IMR-90 (cell line): ENCODE results near the gene SLC5A3. TPM values are rescaled to one million over a fixed set of nuclear protein-coding genes. Genes with fewer than 3 reads are reported as not detected.

Experiments
- ATAC-seq: fragments of 200-7000 bp; cut with Tn5 transposase; 2 replicates; pipeline ENCODE4 v1.9.1; 2020; ENCODE audit warnings: low read depth, mild to moderate bottlenecking, moderate library complexity
- BruUV-seq: library from RNA; stranded (reverse); fragments of 400-500 nt; replicated peaks from 2 replicates; lab custom pipeline; 2021; lab: Mats Ljungman, UMichigan
- CTCF ChIA-PET: fragments of 300-600 bp; formaldehyde crosslinking; extraction: SDS; loops from one replicate; lab custom pipeline; 2021; ENCODE audit warnings: antibody characterized with exemption; lab: Yijun Ruan, JAX
- POLR2A ChIA-PET: fragments of 300-600 bp; sonication (Branson Sonifier 250); formaldehyde crosslinking; loops from one replicate; lab custom pipeline; 2022; ENCODE audit warnings: antibody characterized with exemption; ENCODE audit not compliant: unreplicated experiment; lab: Charles Lee
- DNase-seq: peaks from one replicate; pipeline ENCODE4 v3.0.0; 2013
- H2AFZ ChIP-seq: replicated peaks from 2 replicates; pipeline ENCODE3; 2013; ENCODE audit warnings: low read length, mild to moderate bottlenecking; ENCODE audit not compliant: poor library complexity
- H2AK5ac ChIP-seq: 2 replicates; pipeline ENCODE4 v1.6.1; 2013; ENCODE audit warnings: low read depth, low read length, inconsistent platforms
- H2AK9ac ChIP-seq: replicated peaks from 2 replicates; pipeline ENCODE3; 2013; ENCODE audit warnings: mild to moderate bottlenecking, low read depth, low read length, moderate library complexity; ENCODE audit not compliant: poor library complexity
- H2BK120ac ChIP-seq: 2 replicates; pipeline ENCODE4 v1.6.1; 2013; ENCODE audit warnings: low read depth, low read length, inconsistent platforms
- H2BK15ac ChIP-seq: 3 replicates; pipeline ENCODE4 v1.6.1; 2013; ENCODE audit warnings: low read depth, low read length, inconsistent platforms
- H2BK20ac ChIP-seq: 2 replicates; pipeline ENCODE4 v1.6.1; 2013; ENCODE audit warnings: low read depth, mild to moderate bottlenecking, inconsistent platforms, low read length, moderate library complexity
- H2BK5ac ChIP-seq: 2 replicates; pipeline ENCODE4 v1.6.1; 2013; ENCODE audit warnings: mild to moderate bottlenecking, low read depth, low read length, inconsistent platforms; ENCODE audit not compliant: poor library complexity, severe bottlenecking
- H3K14ac ChIP-seq: replicated peaks from 2 replicates; pipeline ENCODE4 v1.6.1; 2013; ENCODE audit warnings: low read depth, low read length, inconsistent platforms
- H3K18ac ChIP-seq: 2 replicates; pipeline ENCODE4 v1.6.1; 2013; ENCODE audit warnings: low read depth, low read length, control low read depth
- H3K23ac ChIP-seq: 2 replicates; pipeline ENCODE4 v1.6.1; 2013; ENCODE audit warnings: low read depth, low read length, inconsistent platforms
- H3K27ac ChIP-seq: 2 replicates; pipeline ENCODE4 v1.5.1; 2013; ENCODE audit warnings: mild to moderate bottlenecking, control low read depth, low read length; ENCODE audit not compliant: insufficient read depth
- H3K27me3 ChIP-seq: 2 replicates; pipeline ENCODE4 v1.6.1; 2013; ENCODE audit warnings: low read length; ENCODE audit not compliant: control insufficient read depth, insufficient read depth
- H3K36me3 ChIP-seq: 2 replicates; pipeline ENCODE4 v1.6.1; 2013; ENCODE audit warnings: low read length, mixed read lengths; ENCODE audit not compliant: control insufficient read depth, insufficient read depth
- H3K4ac ChIP-seq: 2 replicates; pipeline ENCODE4 v1.6.1; 2013; ENCODE audit warnings: low read depth, low read length, inconsistent platforms
- H3K4me1 ChIP-seq: 2 replicates; pipeline ENCODE4 v1.6.1; 2013; ENCODE audit warnings: low read length, mixed read lengths; ENCODE audit not compliant: control insufficient read depth, insufficient read depth
- H3K4me2 ChIP-seq: 2 replicates; pipeline ENCODE4 v1.6.1; 2013; ENCODE audit warnings: low read depth, mild to moderate bottlenecking, control low read depth, low read length, moderate library complexity
- H3K4me3 ChIP-seq: 2 replicates; pipeline ENCODE4 v1.5.1; 2013; ENCODE audit warnings: low read depth, mild to moderate bottlenecking, control low read depth, low read length, moderate library complexity; ENCODE audit not compliant: insufficient read depth
- H3K56ac ChIP-seq: 2 replicates; pipeline ENCODE4 v1.6.1; 2013; ENCODE audit warnings: low read length, inconsistent platforms; ENCODE audit not compliant: insufficient read depth; ENCODE audit errors: extremely low read depth
- H3K79me1 ChIP-seq, 2 experiments: 2 replicates each; pipeline ENCODE4 v1.6.1; 2013; ENCODE audit warnings: low read length in 2 of 2, inconsistent platforms in 1 of 2, low read depth in 1 of 2
- H3K9ac ChIP-seq: 2 replicates; pipeline ENCODE4 v1.6.1; 2013; ENCODE audit warnings: low read depth, low read length, control low read depth
- H3K9me1 ChIP-seq: 2 replicates; pipeline ENCODE4 v1.6.1; 2013; ENCODE audit warnings: low read length, inconsistent platforms; ENCODE audit not compliant: insufficient read depth
- H3K9me3 ChIP-seq: 2 replicates; pipeline ENCODE4 v1.6.1; 2013; ENCODE audit warnings: low read length; ENCODE audit not compliant: control insufficient read depth, insufficient read depth
- H4K20me1 ChIP-seq: 2 replicates; pipeline ENCODE4 v1.6.1; 2013; ENCODE audit warnings: low read length, inconsistent platforms; ENCODE audit not compliant: insufficient read depth
- H4K5ac ChIP-seq: 2 replicates; pipeline ENCODE4 v1.6.1; 2013; ENCODE audit warnings: mild to moderate bottlenecking, low read depth, low read length, control low read depth
- H4K8ac ChIP-seq, 2 experiments: 2 replicates each; pipeline ENCODE4 v1.6.1; 2013; ENCODE audit warnings: low read depth in 2 of 2, low read length in 2 of 2, control low read depth in 1 of 2, inconsistent platforms in 1 of 2
- H4K91ac ChIP-seq: 2 replicates; pipeline ENCODE4 v1.6.1; 2013; ENCODE audit warnings: low read depth, low read length, inconsistent platforms; ENCODE audit not compliant: insufficient read depth
- BHLHE40 ChIP-seq: fragments of 150-350 bp; IDR thresholded peaks from 2 replicates; pipeline ENCODE4 v1.6.1; 2016; ENCODE audit warnings: mild to moderate bottlenecking, low read depth, low read length
- CEBPB ChIP-seq: IDR thresholded peaks from 2 replicates; pipeline ENCODE4 v1.6.1; 2012; ENCODE audit warnings: low read depth, low read length, improper control_type of control experiment
- CHD1 ChIP-seq: IDR thresholded peaks from 2 replicates; pipeline ENCODE4 v1.6.1; 2012; ENCODE audit warnings: low read depth, low read length, improper control_type of control experiment
- FOS ChIP-seq: fragments of 150-350 bp; IDR thresholded peaks from 2 replicates; pipeline ENCODE4 v1.6.1; 2016; ENCODE audit warnings: low read depth, low read length
- MAFK ChIP-seq: IDR thresholded peaks from 2 replicates; pipeline ENCODE4 v1.6.1; 2012; ENCODE audit warnings: low read depth, low read length, improper control_type of control experiment
- MAZ ChIP-seq: IDR thresholded peaks from 2 replicates; pipeline ENCODE4 v1.6.1; 2012; ENCODE audit warnings: low read depth, mild to moderate bottlenecking, low read length, improper control_type of control experiment, moderate library complexity, borderline replicate concordance
- MXI1 ChIP-seq: IDR thresholded peaks from 2 replicates; pipeline ENCODE4 v1.6.1; 2012; ENCODE audit warnings: low read depth, mild to moderate bottlenecking, low read length, moderate library complexity, borderline replicate concordance
- NFE2L2 ChIP-seq: fragments of 150-350 bp; IDR thresholded peaks from 2 replicates; pipeline ENCODE4 v1.6.1; 2016; ENCODE audit warnings: low read depth, mild to moderate bottlenecking, low read length
- POLR2A ChIP-seq: IDR thresholded peaks from 2 replicates; pipeline ENCODE4 v1.6.1; 2012; ENCODE audit warnings: mild to moderate bottlenecking, low read depth, low read length
- RAD21 ChIP-seq: IDR thresholded peaks from 2 replicates; pipeline ENCODE4 v1.6.1; 2012; ENCODE audit warnings: low read length, improper control_type of control experiment
- RCOR1 ChIP-seq: IDR thresholded peaks from 2 replicates; pipeline ENCODE4 v1.6.1; 2012; ENCODE audit warnings: mild to moderate bottlenecking, low read length, improper control_type of control experiment; ENCODE audit not compliant: insufficient replicate concordance
- RFX5 ChIP-seq: IDR thresholded peaks from 2 replicates; pipeline ENCODE4 v1.8.0; 2012; ENCODE audit warnings: low read depth, mild to moderate bottlenecking, low read length, moderate library complexity
- SMC3 ChIP-seq: fragments of 150-350 bp; IDR thresholded peaks from 2 replicates; pipeline ENCODE4 v1.6.1; 2016; ENCODE audit warnings: low read depth, mild to moderate bottlenecking, antibody characterized with exemption, low read length, moderate library complexity
- WGBS, 2 experiments: methylation state at CpG; one replicate each; pipeline versions ENCODE4 v1.1.5 to v1.1.7; 2013; ENCODE audit warnings: missing lambda C conversion rate in 2 of 2; ENCODE audit not compliant: insufficient read length in 1 of 2; ENCODE audit errors: extremely low coverage in 2 of 2; 5-methylcytosine and 5-hydroxymethylcytosine counted together
- dilution Hi-C: fragments of 300-500 bp; cut with HindIII; formaldehyde crosslinking; loops from one replicate; pipeline ENCODE4 v1.14.3; 2018; ENCODE audit warnings: low sequenced_read_pairs; ENCODE audit not compliant: unreplicated experiment
- in situ Hi-C: fragments of 300-500 bp; cut with MboI; formaldehyde crosslinking; loops from 3 replicates; pipeline ENCODE4 v1.14.3; 2019; ENCODE audit warnings: low sequenced_read_pairs, inconsistent platforms, mixed read lengths
- intact Hi-C: fragments of 100-400 bp; cut with micrococcal nuclease; formaldehyde crosslinking; loops from 2 replicates; pipeline ENCODE4 v1.10.0; 2022
- polyA plus RNA-seq, 3 experiments: library from polyadenylated mRNA; depleted of rRNA; stranded (reverse); fragments of >200 nt; gene quantifications; 2 replicates each; pipeline ENCODE4 v1.2.3, GENCODE V29; 2012; ENCODE audit warnings: low replicate concordance in 1 of 3
- total RNA-seq: library from RNA; depleted of rRNA; stranded (reverse); fragments of >200 nt; gene quantifications from 2 replicates; pipeline ENCODE4 v1.2.3, GENCODE V29; 2012
- TF ChIP-seq, protein P1 (sequence below): fragments of 150-350 bp; IDR thresholded peaks from 2 replicates; pipeline ENCODE4 v1.6.1; 2017; ENCODE audit warnings: mild to moderate bottlenecking, antibody characterized with exemption, low read length, low read depth
- TF ChIP-seq, protein P2 (sequence below): fragments of 150-350 bp; IDR thresholded peaks from 2 replicates; pipeline ENCODE4 v1.6.1; 2016; ENCODE audit warnings: low read depth, mild to moderate bottlenecking, low read length, moderate library complexity, borderline replicate concordance
- TF ChIP-seq, protein P3 (sequence below): conservative IDR thresholded peaks from 2 replicates; pipeline ENCODE4 v1.5.1; 2012; ENCODE audit warnings: mild to moderate bottlenecking, low read depth, low read length, improper control_type of control experiment

The SLC5A3 gene
- total and polyA plus RNA-seq, 2 of the 4 experiments (the other 2 are of a cell fraction), result 1.8 to 9.9 TPM

- no peak overlapping the region for H4K8ac ChIP-seq
- H2BK15ac ChIP-seq, result no peak overlapping the region
- no peak overlapping the region for H2AFZ ChIP-seq
- no peak overlapping the region for H3K9ac ChIP-seq
- H2AK9ac ChIP-seq, result no peak overlapping the region
- no peak overlapping the region for H3K4me3 ChIP-seq
- no peak for DNase-seq
- H3K4me2 ChIP-seq, result no peak overlapping the region
- H3K4ac ChIP-seq, result no peak overlapping the region
- intact Hi-C loops (no loop called here), dilution Hi-C loops (no loop called here), in situ Hi-C loops (no loop called here)
- CTCF ChIA-PET, result no interaction called here
- no peaks in the 10 kb centered on the region; the same call in 1 of the 2 replicates for H4K20me1 ChIP-seq
- ATAC-seq, result no peak
- H3K14ac ChIP-seq, result no peak overlapping the region
- H4K91ac ChIP-seq, result no peak overlapping the region
- POLR2A ChIA-PET, result no interaction called here
- H3K4me1 ChIP-seq, result no peaks in the 10 kb centered on the region
- no peak overlapping the region for H2BK20ac ChIP-seq
- no peak overlapping the region for H2AK5ac ChIP-seq
- no peaks in the 10 kb centered on the region for H3K9me3 ChIP-seq
- H3K79me1 ChIP-seq, result peaks cover 19 to 33% of the 10 kb centered on the region in 2 experiments
- no peak overlapping the region for H3K27ac ChIP-seq
- no peak overlapping the region for H3K56ac ChIP-seq
- no peak overlapping the region for H2BK5ac ChIP-seq
- no peak overlapping the region for H2BK120ac ChIP-seq
- H3K36me3 ChIP-seq, result no peaks in the 10 kb centered on the region
- H4K5ac ChIP-seq, result no peak overlapping the region
- no peak for TF ChIP-seq RCOR1
- TF ChIP-seq NFE2L2, result no peak
- TF ChIP-seq, protein P1, sequence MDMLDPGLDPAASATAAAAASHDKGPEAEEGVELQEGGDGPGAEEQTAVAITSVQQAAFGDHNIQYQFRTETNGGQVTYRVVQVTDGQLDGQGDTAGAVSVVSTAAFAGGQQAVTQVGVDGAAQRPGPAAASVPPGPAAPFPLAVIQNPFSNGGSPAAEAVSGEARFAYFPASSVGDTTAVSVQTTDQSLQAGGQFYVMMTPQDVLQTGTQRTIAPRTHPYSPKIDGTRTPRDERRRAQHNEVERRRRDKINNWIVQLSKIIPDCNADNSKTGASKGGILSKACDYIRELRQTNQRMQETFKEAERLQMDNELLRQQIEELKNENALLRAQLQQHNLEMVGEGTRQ, result no peak
- no peak for TF ChIP-seq CHD1
- no peak for TF ChIP-seq MXI1
- TF ChIP-seq POLR2A, result no peak
- TF ChIP-seq RAD21, result no peak
- TF ChIP-seq MAZ, result no peak
- TF ChIP-seq SMC3, result no peak
- no peak for TF ChIP-seq FOS
- no peak for TF ChIP-seq MAFK
- TF ChIP-seq CEBPB, result no peak
- TF ChIP-seq, protein P2, sequence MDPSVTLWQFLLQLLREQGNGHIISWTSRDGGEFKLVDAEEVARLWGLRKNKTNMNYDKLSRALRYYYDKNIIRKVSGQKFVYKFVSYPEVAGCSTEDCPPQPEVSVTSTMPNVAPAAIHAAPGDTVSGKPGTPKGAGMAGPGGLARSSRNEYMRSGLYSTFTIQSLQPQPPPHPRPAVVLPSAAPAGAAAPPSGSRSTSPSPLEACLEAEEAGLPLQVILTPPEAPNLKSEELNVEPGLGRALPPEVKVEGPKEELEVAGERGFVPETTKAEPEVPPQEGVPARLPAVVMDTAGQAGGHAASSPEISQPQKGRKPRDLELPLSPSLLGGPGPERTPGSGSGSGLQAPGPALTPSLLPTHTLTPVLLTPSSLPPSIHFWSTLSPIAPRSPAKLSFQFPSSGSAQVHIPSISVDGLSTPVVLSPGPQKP, result no peak
- TF ChIP-seq, protein P3, sequence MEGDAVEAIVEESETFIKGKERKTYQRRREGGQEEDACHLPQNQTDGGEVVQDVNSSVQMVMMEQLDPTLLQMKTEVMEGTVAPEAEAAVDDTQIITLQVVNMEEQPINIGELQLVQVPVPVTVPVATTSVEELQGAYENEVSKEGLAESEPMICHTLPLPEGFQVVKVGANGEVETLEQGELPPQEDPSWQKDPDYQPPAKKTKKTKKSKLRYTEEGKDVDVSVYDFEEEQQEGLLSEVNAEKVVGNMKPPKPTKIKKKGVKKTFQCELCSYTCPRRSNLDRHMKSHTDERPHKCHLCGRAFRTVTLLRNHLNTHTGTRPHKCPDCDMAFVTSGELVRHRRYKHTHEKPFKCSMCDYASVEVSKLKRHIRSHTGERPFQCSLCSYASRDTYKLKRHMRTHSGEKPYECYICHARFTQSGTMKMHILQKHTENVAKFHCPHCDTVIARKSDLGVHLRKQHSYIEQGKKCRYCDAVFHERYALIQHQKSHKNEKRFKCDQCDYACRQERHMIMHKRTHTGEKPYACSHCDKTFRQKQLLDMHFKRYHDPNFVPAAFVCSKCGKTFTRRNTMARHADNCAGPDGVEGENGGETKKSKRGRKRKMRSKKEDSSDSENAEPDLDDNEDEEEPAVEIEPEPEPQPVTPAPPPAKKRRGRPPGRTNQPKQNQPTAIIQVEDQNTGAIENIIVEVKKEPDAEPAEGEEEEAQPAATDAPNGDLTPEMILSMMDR, result no peak
- no peak for TF ChIP-seq BHLHE40
- no peak for TF ChIP-seq RFX5
- WGBS, 2 experiments, result 88% methylated on average over 1 of the region's 3 CpGs; no CpG with 5 or more reads in 1 of the 2 experiments
- no peak overlapping the region for H3K23ac ChIP-seq
- no peak overlapping the region for H3K18ac ChIP-seq
- H3K27me3 ChIP-seq, result no peaks in the 10 kb centered on the region
- no TSS peak for BruUV-seq
- H3K9me1 ChIP-seq, result no peaks in the 10 kb centered on the region
Observed at GRCh38 chr21:34116569-34116968, 43.2 kb downstream of the SLC5A3 start.
